ENCODE results near the gene GPD2.

GPD2 gene

GRCh38 chr2:156435718-156436496, at the start of gene GPD2:
GPD2 (plus strand) TSS chr2:156436379; CDS start chr2:156476106, 39,727 bp downstream.
- DNase-seq = no peak

GRCh38 chr2:156394033-156394741, 42.0 kb upstream of the GPD2 start:
- DNase-seq = no peak

GRCh38 chr2:156396126-156396525, 40.1 kb upstream of the GPD2 start:
- DNase-seq = no peak

- DNase-seq = no peak
Observed at GRCh38 chr2:156397229-156397628, 39.0 kb upstream of the GPD2 start.

GRCh38 chr2:156398176-156398575, 38.0 kb upstream of the GPD2 start:
- DNase-seq = no peak

- DNase-seq = no peak
Observed at GRCh38 chr2:156399224-156399949, 36.8 kb upstream of the GPD2 start.

GRCh38 chr2:156399950-156400705, 36.1 kb upstream of the GPD2 start:
- DNase-seq = no peak

- DNase-seq = peak; percentile 75
Observed at GRCh38 chr2:156400706-156401678, 35.2 kb upstream of the GPD2 start.

- DNase-seq = no peak
Observed at GRCh38 chr2:156401861-156402260, 34.3 kb upstream of the GPD2 start.

- DNase-seq = no peak
Observed at GRCh38 chr2:156405586-156405985, 30.6 kb upstream of the GPD2 start.

GRCh38 chr2:156411835-156412234, 24.3 kb upstream of the GPD2 start:
- DNase-seq = no peak

GRCh38 chr2:156421851-156422250, 14.3 kb upstream of the GPD2 start:
- no peak for DNase-seq

- no peak for DNase-seq
Observed at GRCh38 chr2:156423674-156424282, 12.4 kb upstream of the GPD2 start.

GRCh38 chr2:156427074-156427473, 9.1 kb upstream of the GPD2 start:
- DNase-seq = no peak

- no peak for DNase-seq
Observed at GRCh38 chr2:156429211-156429610, 7.0 kb upstream of the GPD2 start.

- DNase-seq = no peak
Observed at GRCh38 chr2:156430236-156430979, 5.8 kb upstream of the GPD2 start.

GRCh38 chr2:156430980-156431358, 5.2 kb upstream of the GPD2 start:
- no peak for DNase-seq

GRCh38 chr2:156434461-156435291, 1.5 kb upstream of the GPD2 start:
- no peak for DNase-seq

- no peak for DNase-seq
Observed at GRCh38 chr2:156435396-156435717, 822 bp upstream of the GPD2 start.
